Midbrain (tissue), 1 donor: ENCODE measurements around the gene RGS11.

ENCODE experiments used
- DNase-seq: peaks from one replicate; lab custom pipeline; 2025; lab: John Stamatoyannopoulos, UW

The RGS11 gene

DNA sequence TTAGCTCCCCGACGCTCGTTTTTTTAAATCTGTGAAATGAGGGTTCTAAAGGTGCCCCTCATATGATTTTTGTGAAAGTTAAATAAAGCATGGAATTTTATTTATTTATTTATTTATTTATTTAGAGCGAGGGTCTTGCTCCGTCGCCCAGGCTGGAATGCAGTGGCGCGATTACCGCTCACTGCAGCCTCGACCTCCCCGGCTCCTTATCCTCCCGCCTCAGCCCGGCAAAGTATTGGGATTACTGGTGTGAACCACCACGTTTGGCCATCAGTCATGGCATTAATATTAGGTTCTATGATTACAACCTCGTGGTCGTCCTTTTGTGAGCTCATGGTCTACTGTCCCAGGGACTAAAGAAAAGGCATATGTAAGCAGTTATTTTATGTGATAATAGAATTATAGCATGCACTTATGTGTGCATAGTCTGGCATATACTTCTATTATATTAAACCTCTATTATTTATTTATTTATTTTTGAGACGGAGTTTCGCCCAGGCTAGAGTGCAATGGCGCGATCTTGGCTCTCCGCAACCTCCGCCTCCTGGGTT is 45.9 kb downstream of the RGS11 start:
- no peak for DNase-seq

DNA sequence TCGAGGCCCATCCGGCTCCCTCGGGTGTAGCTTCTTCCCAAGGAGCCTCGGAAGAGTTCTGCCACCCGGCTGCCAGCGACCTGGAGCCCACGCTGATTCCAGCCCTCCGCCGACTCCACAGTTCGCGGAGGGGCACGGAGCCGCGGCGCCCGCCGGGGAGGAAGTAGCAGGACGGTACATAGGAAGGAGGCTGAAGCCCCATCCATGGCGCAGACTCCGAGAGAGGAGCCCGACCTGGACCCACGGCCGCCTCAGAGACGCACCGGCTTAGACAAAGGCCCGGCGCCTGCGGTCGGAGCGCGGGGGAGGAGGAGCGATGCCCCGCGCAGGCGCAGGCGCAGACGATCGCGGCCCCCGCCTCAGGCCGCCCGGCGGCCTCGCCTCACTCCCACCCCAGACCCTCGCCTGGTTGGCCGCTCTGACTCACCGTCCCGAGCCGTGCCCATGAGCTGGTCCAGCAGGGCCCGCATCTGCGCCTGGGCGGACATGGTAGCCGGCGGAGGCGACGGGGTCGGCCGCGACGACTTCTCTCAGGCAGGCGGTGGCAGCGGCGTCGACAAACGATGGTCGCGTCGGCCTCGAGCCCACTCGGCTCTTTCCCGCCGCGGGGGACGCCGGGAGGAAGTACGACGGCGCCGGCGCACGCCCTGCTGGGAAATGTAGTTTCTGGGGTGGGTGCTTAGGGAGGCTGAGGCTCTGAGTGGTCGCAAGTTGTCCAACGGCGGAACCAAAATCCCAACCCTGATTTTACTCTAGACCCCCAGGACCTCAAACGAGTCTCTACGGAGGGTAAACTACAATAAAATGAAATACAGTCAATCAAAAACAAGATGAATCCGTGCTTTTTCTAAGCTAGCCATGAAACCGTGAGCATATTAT is 46.7 kb downstream of the RGS11 start, which contains the start of gene LUC7L:
TSS of gene LUC7L (minus strand) at position 598 of the 879 bp plus-strand sequence. CDS start at position 488, 110 bp downstream.
- DNase-seq: peak; percentile 92

DNA sequence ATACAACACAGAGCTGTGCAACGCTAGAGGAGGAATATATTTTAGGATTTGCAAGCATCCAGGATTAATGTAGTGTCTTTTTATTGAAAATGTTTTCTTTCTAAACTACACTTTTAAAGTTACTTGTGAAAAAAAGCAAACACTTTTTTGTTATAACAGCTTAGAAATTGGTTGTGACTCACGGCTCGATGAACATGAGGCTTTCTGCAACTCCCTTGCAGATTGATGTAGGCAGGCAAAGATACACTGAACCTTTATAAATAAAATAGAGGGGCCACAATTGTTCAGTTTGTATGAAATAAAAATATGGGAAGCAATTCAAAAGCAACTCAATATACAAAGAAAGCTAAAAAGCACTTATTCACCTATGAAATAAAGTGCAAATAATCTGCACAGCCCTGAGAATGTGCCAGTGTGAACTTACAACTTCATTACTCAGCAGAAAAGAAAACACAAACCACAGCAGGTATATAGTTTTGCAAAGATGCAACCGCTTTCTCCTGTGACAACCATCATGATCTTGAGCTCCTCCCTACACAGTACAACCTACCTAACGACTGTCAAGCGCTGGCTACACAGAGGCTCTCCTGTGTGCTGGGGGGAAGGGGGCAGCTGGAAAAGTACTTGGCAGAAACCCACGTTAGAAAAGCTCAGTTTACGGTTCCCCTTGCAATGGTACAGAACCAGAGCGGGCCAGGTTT is 47.4 kb downstream of the RGS11 start:
- DNase-seq: no peak

DNA sequence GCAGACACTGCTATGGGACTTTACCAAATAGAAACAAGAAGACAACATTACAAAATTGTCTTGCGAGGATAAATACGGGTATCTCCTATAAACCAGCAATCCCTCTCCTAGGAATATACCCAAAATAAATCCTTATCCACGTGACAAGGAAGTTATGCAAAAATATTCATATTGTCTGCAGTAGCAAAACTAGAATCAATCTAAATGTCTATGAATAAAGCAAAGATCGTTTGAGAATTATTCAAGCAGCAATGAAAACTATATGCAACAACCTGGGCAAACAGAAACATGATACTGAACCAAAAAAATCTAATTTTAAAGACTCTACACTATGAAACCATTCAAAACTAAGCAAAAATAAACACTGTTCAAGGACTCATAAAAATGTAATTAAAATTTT is 55.7 kb downstream of the RGS11 start:
- DNase-seq: no peak
